Measurements from ENCODE around the gene SCARF2. TPM values are rescaled to one million over a fixed set of nuclear protein-coding genes. Genes with fewer than 3 reads are reported as not detected.

The SCARF2 gene
- total and polyA plus RNA-seq, 2 of the 8 experiments (the other 6 are each of a cell fraction or from before 2014, with no cell fraction given), result 4.2 to 9.8 TPM

DNA sequence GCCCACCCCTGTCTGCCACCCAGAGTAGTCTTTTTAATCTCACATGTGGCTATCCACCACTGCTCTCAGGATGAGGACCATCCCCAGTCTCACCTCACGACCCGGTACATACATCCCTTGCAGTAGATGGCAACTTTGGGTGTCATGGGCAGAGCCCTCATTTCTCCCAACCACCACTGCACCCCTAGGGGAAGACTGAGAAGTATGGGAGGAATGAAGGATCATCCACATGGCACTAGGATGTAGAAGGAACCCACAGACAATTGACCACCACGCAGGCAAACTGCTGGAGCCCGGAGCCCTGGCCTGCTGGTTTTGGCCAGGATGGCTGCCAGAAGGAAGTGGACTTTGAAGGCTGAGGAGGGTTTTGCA, 1.9 kb upstream of the SCARF2 start:
- no peaks in the 10 kb centered on the region for H3K9me3 ChIP-seq (ENCODE audit: insufficient read depth in 2 of 2, low read depth in 1 of 2, low read length in 1 of 2)
- no peak overlapping the region for H3K14ac ChIP-seq (ENCODE audit: insufficient read length)
- no peak overlapping the region for H2AK5ac ChIP-seq (ENCODE audit: low read depth, low read length)
- H2BK15ac ChIP-seq (ENCODE audit: low read length), result no peak overlapping the region
- H4K5ac ChIP-seq (ENCODE audit: insufficient read length, low read depth, low read length), result no peak overlapping the region
- FAIRE-seq (no peak), DNase-seq (ENCODE audit: low read depth in 1 of 2, low spot score in 2 of 2) (no peak)
- CTCF ChIA-PET (ENCODE audit: partially characterized antibody), result interaction anchor here (1.1 to 4.2 kb wide), 6 partner anchors 9 to 170 kb away, joined by 3 to 47 read pairs (median 6); no protein-coding TSS in a partner anchor
- H3K23ac ChIP-seq (ENCODE audit: insufficient read length), result no peak overlapping the region
- H3K4me2 ChIP-seq (ENCODE audit: insufficient read depth in 1 of 2, low read depth in 2 of 2, low read length in 2 of 2), result no peak overlapping the region
- H3K4me3 ChIP-seq (ENCODE audit: extremely low read depth in 1 of 4, insufficient read depth in 2 of 4, low read depth in 3 of 4, low read length in 4 of 4), result no peak overlapping the region
- H3K27me3 ChIP-seq (replicated peaks in 1 of 4; ENCODE audit: control insufficient read depth in 3 of 4, extremely low read depth in 1 of 4, insufficient read depth in 3 of 4, low read length in 3 of 4), result peaks cover 18 to 47% (median 43%) of the 10 kb centered on the region in 4 experiments
- H3K79me2 ChIP-seq (ENCODE audit: control insufficient read depth in 1 of 2, insufficient read depth in 2 of 2, low read length in 2 of 2), result no peaks in the 10 kb centered on the region
- peaks cover 0 to 15% (median 6%) of the 10 kb centered on the region in 4 experiments; a peak in 5 of 7 replicates for H3K4me1 ChIP-seq (replicated peaks in 1 of 4; ENCODE audit: control insufficient read depth in 3 of 4, insufficient read depth in 4 of 4, low read length in 3 of 4)
- peaks cover 11 to 17% of the 10 kb centered on the region in 2 experiments for H4K20me1 ChIP-seq (replicated peaks in 1 of 2; ENCODE audit: control insufficient read depth in 1 of 2, insufficient read depth in 2 of 2, low read length in 2 of 2)
- peaks cover 17% of the 10 kb centered on the region; the same call in 1 of the 2 replicates for H3K23me2 ChIP-seq (ENCODE audit: low read depth, low read length)
- H2BK5ac ChIP-seq (ENCODE audit: low read depth, low read length), result no peak overlapping the region
- no peak overlapping the region for H3K27ac ChIP-seq (ENCODE audit: low read depth, low read length)
- no peak overlapping the region for H2BK120ac ChIP-seq (replicated peaks; ENCODE audit: low read depth, low read length)
- H3K79me1 ChIP-seq (ENCODE audit: low read depth, low read length), result peaks cover 2% of the 10 kb centered on the region; the same call in 1 of the 2 replicates
- no peak overlapping the region for H3K9ac ChIP-seq (replicated peaks in 1 of 4; ENCODE audit: extremely low read depth in 1 of 4, low read depth in 3 of 4, low read length in 3 of 4)
- H2AFZ ChIP-seq (ENCODE audit: low read length), result no peak overlapping the region
- no peak overlapping the region for H3K56ac ChIP-seq (replicated peaks; ENCODE audit: insufficient read length, low read depth, low read length)
- 86% methylated on average over 4 of the region's 4 CpGs; no CpG with 5 or more reads in 1 of the 2 experiments for WGBS, 2 experiments (ENCODE audit: extremely low coverage in 1 of 2, insufficient coverage in 1 of 2, insufficient read length in 1 of 2, insufficient replicate concordance in 2 of 2, low coverage in 1 of 2, low lambda C conversion rate in 2 of 2, missing lambda C conversion rate in 1 of 2)
- no peak overlapping the region for H4K8ac ChIP-seq (ENCODE audit: extremely low read depth, insufficient read depth, low read length)
- peak overlapping the region; percentile 48; the same call in 1 of the 2 replicates for H3K18ac ChIP-seq (ENCODE audit: extremely low read depth, low read length)
- no peak overlapping the region for H2BK20ac ChIP-seq (ENCODE audit: low read length)
- TF ChIP-seq JUND (IDR thresholded peaks at IDR 0.05; ENCODE audit: low read length), result no peak
- TF ChIP-seq, protein P1, sequence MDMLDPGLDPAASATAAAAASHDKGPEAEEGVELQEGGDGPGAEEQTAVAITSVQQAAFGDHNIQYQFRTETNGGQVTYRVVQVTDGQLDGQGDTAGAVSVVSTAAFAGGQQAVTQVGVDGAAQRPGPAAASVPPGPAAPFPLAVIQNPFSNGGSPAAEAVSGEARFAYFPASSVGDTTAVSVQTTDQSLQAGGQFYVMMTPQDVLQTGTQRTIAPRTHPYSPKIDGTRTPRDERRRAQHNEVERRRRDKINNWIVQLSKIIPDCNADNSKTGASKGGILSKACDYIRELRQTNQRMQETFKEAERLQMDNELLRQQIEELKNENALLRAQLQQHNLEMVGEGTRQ (IDR thresholded peaks at IDR 0.05; ENCODE audit: low read length), result no peak
- no peak overlapping the region for H2BK12ac ChIP-seq (ENCODE audit: low read depth, low read length)
- POLR2A ChIA-PET (ENCODE audit: partially characterized antibody), result interaction anchor here (1.1 kb wide), 1 partner anchor 26 kb away, joined by 3 read pairs; no protein-coding TSS in a partner anchor
- H3K36me3 ChIP-seq (ENCODE audit: control insufficient read depth in 2 of 4, insufficient read depth in 4 of 4, low read length in 3 of 4), result peaks cover 0 to 3% (median 0%) of the 10 kb centered on the region in 4 experiments; a peak in 1 of 8 replicates
- no peak overlapping the region for H3K4ac ChIP-seq (replicated peaks; ENCODE audit: insufficient read length, low read depth, low read length)
- H4K91ac ChIP-seq (replicated peaks; ENCODE audit: insufficient read length, low read length), result no peak overlapping the region
